HG03066 (cell line): Measurements from ENCODE around the gene TNFRSF19.
A peak's percentile ranks its signal among the peaks of the same experiment; 100 is the strongest.
"Not testable (repeated sequence)": the region's sequence is repeated elsewhere in the genome, so short reads cannot be mapped to it uniquely, and the experiment has no call there.

Source experiments
- ATAC-seq: cut with Tn5 transposase; IDR thresholded peaks from one replicate; pipeline ENCODE4 v1.9.1; 2021; ENCODE audit warnings: low read depth; ENCODE audit not compliant: unreplicated experiment

TNFRSF19 gene

DNA sequence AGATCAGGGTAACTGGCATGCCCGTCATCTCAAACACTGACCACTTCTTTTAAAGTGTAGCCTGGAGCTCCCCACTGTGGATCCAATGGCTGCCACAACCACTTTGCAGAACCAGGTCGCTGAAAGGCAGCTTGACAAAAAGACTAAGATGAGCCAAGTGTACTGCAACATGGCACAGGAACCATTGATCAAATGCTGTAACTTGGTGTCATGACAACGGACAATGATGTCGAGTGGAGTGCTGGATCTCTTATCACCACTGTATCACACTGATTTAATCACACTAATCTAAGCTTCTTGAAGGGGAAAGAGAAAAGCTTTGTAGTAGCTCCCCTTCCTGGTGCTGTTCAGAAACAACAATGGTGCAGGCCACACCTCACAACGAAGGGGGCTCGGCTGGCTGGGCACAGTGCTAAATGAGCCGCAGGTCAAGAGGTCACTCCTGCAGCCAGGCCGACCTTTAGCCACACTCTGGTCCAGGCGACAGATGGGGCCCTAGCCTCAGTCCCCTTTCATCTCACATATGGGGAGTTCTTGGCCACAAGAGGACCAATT is 2.2 kb upstream of the TNFRSF19 start:
- ATAC-seq, result no peak

DNA sequence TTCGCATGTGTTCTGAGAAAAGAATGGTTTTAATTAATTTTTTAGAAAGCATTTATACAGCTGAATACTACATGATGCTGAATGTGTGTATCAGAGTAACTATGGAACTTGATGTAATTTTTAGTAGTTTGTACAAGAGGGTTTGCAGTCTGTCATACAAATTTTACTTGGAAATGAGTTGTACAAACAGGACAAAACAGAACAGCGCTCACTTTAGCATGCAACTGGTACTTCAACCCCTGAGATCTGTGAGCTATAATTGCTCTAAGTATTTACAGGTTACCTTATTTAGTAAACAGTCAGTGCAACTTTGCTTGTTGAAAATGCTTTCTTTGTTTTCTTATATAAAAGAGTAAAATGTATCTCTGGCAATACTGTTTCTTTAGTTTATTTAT is 706 bp downstream of the TNFRSF19 start:
- ATAC-seq, result no peak

DNA sequence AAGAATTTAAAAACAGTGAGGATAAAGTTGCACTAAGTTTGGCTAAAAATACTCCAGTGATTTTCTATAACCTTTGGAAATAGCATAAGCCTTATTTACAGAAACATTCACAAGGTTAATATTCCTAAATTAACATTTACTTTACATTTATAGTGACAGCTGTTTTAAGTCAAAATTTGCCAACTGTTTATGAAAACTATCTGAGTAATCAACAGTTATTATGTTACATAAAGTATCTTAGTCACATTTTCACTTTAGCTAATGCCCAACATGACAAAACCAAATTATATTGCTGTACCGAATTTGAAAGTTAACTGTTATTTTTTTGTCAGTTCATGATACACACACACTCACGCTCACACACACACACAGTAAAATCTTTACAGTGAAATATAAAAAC is 1.2 kb downstream of the TNFRSF19 start:
- no peak for ATAC-seq

DNA sequence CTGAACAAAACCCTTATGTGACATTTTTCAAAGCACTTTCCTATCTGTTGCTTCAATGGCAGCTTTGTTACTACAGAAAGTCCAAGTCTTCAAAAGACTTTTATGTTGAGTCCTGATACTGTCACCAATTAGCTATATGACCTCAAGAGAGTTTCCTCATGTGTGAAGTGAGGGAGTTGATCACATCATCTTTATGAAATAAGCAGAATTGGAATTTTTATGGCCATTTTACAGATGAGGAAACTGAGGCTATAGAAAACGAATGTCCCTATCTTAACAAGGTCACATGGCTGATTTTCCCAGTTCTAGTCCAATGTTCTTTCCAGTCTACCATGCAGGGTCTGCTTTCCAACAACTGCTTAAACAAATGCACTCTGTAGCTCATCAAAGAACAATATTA is 2.6 kb downstream of the TNFRSF19 start:
- no peak for ATAC-seq

DNA sequence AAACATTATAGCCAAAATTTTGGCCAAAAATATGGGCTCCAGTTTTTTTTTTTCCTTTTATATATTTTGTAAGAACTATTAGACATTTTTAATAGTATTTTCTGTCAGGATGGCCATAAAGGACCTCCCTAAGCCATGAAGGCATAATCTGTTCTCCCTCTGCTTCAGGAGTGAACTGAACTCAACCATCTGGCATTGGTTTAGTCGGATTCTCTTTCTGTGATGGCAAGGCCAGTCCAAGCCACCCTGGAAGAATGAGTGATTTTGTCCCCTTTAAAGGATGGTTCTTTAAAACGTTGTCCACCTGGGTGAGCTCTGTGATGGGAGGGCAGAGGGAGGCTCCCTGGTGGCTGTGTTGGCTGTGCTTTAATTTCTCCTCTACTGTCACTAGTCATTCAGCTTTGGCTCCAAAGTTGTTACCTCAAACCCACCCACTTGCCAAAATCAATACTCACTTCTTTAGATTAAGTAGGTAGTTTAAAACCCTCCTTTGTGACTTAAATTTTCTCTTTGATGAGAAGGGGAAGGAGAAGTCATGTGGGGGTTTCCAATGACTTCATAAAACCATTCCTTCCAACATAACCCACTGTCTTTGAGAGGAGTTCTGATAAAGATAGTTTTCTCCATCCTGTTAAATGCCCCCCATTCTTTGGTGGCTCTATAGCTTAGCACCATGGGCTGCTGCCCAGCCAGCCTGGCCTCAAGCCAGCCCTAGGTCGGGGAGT is 4.4 kb downstream of the TNFRSF19 start:
- no peak for ATAC-seq

DNA sequence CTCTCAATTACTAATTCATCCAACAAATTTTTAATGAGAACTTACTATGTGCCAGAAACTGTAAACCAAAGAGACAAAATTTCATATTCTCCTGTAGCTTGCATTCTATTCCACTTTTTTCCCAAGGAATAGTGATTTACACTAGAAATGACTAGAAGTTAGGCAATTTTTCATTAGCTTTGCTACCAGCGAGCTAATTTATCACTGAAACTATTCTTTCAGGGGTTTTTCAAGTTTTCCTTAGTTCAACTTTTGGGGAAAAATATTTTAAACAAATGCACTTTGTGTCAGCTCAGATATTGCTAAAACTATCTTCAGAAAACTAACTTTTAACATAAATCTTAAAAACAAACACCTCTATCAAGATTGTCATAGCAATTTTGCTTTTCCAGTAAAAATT is 5.4 kb downstream of the TNFRSF19 start:
- ATAC-seq, result no peak

DNA sequence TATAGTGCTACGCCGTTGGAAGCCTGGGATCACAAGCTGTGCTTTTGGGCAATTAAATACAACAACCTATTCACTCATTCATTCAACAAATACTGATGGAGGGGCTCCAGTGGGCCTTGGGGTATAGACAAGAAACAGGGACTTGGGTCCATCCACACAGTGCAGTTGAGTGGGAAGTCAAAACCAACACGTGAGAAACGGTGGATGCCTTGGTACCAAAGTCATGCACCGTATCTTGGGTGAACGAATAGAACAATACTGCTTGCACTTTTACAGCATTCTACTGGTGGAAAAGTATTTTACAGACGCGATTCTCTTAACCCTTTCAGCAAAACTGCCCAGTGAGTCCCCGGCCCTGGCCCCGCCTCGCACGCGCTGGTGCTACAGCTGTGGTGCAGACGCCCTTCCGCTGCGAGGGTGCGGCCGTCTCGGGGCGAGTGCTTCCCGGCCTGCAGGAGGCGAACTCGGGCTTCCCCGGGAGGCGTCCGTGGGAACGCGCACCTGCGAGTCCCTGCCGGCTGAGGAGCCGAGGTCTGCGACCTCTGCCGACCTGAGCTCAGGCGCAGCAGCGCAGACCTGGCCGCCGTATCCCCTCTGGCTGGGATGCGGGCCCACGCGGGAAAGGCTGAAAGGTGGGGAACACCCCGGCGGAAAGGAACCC is 8.3 kb downstream of the TNFRSF19 start:
- ATAC-seq, result peak; percentile 60

DNA sequence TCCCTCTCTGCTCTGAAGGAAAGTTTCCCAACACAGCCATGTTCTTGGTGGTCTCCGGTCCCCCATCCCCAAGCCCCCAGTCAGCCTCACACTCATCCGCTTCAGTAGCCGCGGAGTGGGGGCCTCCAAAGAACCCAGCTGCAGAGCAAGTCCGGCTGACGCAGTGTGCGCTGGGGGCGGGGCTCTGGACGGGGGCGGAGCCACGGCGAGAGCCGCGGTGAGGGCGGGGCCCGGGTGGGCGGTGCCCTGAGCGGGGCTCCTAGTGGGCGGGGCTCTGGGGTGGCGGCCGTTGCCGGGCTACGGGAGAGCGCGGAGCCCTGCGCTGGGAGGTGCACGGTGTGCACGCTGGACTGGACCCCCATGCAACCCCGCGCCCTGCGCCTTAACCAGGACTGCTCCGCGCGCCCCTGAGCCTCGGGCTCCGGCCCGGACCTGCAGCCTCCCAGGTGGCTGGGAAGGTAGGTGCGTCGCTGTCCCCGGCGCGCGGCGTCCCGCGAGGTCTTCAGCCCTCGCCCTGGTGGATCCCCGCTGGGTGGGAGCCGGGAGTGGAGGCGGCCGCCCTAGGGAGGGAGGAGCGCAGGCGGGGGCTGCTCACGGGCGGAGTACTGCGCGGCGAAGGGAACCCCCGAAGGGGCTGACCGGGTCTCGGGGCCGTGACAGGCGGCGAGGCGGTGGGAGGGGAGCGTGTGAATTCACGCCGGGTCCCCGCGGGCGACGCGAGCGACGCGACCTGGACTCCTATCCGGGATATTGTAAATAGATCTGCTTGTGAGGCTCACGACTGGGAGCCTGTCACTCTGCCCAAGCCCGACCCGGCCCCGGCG is 9.1 kb downstream of the TNFRSF19 start:
- peak; percentile 85 for ATAC-seq

DNA sequence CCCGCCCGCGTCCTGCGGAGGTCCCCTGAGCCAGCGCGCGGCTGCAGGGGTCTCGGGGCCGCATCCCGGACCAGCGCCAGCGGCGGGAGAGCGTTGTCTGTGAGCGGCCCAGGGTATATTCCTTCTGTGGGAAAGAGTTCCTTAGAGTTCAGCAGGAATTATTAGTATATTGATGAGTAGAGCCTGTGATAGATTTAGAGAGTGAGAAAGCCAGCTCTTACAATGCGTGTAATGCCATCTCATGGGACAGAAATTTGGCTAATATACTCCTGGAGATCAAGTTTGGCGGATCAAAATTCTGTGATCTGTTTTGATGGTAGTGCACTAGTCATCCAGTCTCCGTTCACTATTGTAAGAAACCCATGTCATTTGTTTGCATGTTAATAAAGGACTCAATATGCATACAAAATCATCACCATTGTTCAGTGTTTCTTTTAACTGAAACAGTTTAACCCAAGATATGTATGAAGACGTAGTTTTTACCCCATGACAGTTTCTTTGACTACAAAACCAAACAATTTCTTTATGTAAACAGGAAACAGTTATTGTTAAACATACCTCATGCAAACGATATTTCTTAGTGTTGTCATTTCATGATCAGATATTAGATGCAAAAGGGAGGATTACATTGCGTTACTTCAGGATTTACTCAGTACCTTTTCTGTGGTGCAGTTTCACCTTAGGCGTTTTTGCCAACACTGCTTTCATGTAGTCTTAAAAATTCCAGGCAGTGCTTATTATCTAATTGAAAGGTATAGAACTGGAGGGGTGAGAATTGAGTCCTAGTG is 9.9 kb downstream of the TNFRSF19 start:
- no peak for ATAC-seq

DNA sequence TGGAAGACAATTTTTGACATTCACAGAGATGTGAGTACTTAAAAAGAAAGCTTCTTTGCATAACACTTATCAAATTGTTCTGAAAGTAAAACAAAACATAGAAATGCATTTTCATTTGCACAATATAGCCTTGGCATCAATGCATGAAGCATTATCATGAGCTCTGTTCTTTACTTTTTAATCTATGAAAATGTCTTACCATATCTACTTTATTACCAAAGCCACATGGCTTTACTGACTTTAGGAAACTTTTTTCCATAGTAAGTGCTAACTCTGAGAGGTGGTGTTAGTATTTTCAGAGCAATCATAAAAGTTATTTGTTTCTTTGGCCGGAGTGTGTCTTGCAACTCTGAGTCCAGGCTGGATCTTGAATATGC is 10.5 kb downstream of the TNFRSF19 start:
- no peak for ATAC-seq

DNA sequence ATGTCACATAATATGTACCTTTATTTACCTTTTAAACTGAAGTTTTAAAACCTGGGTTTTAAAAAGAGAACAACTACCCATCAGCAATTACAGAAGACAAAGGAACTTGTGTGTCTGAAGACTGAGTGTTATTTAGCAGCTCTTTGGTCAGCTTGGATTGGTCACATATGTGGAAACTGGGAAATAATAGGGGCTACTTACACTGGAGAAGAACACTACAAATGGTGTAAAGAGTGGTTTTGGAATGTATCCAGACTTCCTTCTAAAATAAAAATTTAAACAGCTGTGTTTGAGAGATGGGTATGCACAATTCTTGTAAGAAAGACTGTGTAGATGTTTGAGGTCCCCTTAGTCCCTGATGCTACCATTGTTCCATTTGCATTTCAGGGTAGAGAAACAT is 13.3 kb downstream of the TNFRSF19 start:
- ATAC-seq, result no peak

DNA sequence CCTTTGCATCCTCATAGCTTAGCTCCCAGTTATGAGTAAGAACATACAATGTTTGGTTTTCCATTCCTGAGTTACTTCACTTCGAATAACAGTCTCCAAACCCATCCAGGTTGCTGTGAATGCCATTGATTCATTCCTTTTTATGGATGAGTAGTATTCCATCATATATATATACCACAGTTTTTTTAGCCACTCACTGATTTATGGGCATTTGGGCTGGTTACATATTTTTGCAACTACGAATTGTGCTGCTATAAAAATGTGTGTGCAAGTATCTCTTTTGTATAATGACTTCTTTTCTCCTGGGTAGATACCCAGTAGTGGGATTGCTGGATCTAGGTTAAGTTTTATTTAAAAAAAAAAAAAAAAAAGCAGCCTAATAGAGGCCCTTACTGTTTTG is 14.1 kb downstream of the TNFRSF19 start:
- ATAC-seq, result no peak

DNA sequence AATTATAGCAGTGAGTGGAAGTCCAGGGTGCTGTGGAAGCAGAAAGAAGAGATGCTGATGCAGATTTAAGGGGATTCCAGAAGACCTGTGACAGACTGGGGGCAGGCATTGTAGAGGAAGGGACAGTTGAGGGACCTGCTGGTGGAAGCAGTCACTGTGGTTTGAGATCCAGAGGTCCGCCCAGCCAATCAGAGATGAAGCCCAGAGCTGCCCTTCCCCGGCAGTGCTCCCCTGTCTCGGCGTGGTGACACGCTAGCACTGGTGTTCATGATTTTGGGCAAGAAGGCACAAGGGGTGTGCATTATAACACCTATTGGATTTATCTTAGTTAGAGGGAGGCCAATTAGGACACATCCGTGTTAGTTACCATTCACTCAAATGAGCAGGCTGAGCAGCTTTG is 16.1 kb downstream of the TNFRSF19 start:
- ATAC-seq, result no peak

DNA sequence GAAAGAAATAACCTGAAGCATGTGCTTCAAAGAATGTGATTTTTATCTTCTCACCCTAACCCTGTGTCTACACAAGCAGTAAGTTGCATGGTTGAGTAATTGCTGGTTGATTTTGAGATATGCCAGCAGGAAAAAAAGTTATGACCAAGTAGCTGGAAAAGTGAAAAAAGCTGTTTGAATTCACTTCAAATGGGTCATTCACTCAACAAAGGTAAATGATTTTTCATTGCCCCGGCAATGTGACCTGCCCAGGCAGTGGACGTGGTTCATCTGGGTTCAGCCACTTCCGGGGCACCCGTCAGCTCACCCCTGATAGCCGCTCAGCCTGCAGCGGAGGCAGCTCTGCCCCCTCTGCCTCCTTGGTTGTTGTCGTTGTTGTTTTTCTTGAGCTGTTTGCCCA is 18.5 kb downstream of the TNFRSF19 start:
- no peak for ATAC-seq

DNA sequence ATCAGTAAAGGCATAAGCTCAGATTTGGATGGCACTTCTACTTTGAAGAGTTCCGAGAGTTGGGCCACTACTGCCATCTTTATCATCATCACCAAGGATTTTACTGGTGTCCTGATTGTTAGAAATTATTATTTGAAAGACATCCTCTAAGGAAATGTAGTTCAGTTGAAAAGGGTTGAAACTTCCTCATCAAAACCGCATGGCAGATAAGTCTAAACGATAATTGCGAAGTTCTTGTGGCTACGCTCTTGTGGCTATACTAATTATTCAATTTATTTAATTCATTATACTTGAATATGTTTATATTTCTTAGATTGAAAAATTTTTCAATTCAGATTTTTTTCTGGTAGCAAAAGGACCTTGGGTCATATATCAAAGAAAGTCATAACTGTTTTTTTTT is 22.4 kb downstream of the TNFRSF19 start:
- no peak for ATAC-seq

DNA sequence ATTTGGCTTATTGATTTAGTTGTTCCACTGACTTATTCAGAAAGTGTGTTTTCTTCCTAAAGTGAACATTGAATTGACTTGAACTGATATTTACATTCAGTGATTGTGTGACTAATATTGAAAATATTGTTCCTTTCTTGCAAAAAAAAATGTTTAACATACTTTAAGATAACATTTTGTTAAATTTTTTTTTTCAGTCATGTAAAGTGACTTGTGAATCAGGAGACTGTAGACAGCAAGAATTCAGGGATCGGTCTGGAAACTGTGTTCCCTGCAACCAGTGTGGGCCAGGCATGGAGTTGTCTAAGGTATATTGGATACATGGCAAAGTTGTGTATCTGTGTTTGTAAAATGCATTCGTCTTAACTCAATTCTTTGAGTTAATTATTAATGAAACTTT is 22.9 kb downstream of the TNFRSF19 start:
- no peak for ATAC-seq

DNA sequence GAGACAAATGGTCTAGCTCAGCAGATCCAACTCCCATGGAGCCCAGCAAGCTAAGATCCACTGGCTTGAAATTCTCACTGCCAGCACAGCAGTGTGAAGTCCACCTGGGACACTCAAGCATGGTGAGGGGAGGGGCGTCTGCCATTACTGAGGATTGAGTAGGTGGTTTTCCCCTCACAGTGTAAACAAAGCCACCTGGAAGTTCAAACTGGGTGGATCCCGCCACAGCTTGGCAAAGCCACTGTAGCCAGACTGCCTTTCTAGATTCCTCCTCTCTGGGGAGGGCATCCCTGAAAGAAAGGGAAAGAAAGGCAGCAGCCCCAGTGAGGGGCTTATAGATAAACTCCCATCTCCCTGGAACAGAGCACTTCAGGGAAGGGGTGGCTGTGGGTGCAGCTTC is 24.1 kb downstream of the TNFRSF19 start:
- not testable (repeated sequence) for ATAC-seq

DNA sequence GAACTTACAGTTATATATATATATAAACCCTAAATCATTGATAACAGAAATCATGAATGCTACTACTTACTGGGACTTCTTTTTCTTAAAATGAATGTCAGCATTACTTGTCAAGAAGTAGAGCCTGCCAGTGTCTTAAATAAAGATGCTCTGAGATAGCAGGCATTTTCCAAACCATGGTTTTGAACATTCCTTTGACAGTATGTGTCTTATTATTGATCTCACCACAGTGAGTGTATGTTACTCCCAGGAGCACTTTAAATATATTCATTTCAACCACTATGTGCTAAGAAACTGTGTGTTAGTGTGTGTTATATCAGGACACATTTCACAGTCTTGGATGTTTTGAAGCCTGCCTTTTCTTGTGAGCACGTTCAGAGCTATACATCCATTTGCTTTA is 28.2 kb downstream of the TNFRSF19 start:
- ATAC-seq, result no peak

DNA sequence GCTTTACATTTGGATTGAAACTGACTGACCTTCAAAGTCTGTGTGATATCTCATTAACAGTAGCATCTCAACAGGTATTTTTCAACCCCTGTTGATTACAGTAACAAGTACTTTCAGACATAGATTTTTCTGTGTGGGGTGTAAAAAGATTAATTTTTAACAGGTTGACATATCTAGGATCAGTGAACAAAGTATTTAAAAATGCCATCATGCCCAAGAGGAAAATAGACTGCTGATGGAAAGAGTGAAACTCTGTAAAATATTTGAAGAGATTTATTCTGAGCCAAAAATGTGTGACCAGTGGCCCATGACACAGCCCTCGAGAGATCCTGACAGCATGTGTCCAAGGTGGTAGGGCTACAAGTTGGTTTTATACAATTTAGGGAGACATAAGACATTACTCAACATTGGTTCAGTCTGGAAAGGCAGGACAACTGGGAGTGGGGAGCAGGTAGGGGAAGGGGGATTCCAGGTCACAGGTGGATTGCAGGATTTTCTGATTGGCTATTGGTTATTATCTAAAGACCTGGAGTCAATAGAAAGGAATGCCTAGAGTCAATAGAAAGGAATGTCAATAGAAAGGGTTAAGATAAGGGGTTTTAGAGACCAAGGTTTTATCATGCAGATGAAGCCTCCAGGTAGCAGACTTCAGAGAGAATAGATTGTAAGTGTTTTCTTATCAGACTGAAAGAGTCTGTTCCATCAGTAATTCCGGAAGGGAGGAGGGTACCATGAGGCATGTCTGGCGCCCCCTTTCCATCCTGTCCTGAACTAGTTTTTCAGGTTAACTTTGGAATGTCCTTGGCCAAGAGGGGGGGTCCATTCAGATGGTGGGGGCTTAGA is 29.1 kb downstream of the TNFRSF19 start:
- ATAC-seq, result no peak

DNA sequence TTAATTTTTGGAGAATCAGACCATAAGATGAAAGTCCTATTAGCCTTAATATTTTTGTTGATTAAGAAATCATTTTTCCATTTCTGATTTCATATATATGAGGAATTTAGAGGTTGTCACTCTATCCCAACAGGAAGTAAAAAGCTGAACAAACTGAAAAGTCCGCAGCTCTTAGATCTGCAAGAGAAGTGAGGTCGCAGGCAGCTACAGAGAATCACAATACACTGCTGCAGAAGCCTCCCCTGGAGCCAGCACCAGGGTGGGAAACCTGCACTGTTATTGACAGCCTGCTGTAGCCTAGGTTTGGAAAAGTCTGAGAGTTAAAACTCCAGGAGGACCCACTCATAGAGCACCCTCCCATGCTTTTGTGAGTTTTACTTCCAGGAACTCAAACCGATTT is 29.9 kb downstream of the TNFRSF19 start:
- ATAC-seq, result no peak
